ENCODE results near the gene SSU72.

GRCh38 chr1:1617516-1617915, 42.9 kb upstream of the SSU72 start:
- no peak for TF ChIP-seq CTCF (IDR thresholded peaks at IDR 0.05)
- TF ChIP-seq POLR2A (IDR thresholded peaks at IDR 0.05) = no peak
